GM18907 (cell line): ENCODE data around the gene SLC39A13.

Experiments used
- ATAC-seq: cut with Tn5 transposase; IDR thresholded peaks from one replicate; pipeline ENCODE4 v1.9.1; 2021; ENCODE audit warnings: mild to moderate bottlenecking, moderate library complexity; ENCODE audit not compliant: unreplicated experiment

SLC39A13 gene

GRCh38 chr11:47426062-47426956, 17.9 kb downstream of the SLC39A13 start, which contains the start of gene PSMC3:
Gene PSMC3, minus strand, starts transcription at chr11:47426439. Its CDS starts 160 bp downstream, at chr11:47426279.
- ATAC-seq = peak; percentile 88

GRCh38 chr11:47430524-47430923, 22.1 kb downstream of the SLC39A13 start:
- no peak for ATAC-seq

GRCh38 chr11:47431356-47432083, 23.1 kb downstream of the SLC39A13 start:
- ATAC-seq = no peak

GRCh38 chr11:47433157-47433556, 24.8 kb downstream of the SLC39A13 start:
- no peak for ATAC-seq

- no peak for ATAC-seq
Observed at GRCh38 chr11:47434011-47434786, 25.8 kb downstream of the SLC39A13 start.

DNA sequence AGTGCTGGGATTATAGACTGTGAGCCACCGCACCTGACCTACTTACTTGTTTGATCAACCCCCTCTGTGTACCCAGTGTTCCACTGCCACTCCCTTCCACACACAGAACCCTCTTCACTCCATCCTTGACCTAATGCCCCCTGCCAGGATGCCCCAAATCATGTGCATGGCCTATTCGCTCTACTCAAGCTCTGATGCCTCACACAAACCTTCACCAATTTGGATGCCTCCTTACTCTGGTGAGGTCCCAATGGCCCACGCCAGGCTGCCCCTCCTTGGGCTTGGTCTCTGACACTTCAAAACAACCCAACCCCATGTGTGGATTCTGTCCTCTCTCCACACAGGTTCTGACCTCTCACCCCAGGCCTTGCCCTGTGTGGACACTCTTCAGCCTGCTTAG, 27.3 kb downstream of the SLC39A13 start:
- no peak for ATAC-seq

- ATAC-seq = no peak
Observed at GRCh38 chr11:47436726-47437125, 28.3 kb downstream of the SLC39A13 start.

- no peak for ATAC-seq
Observed at GRCh38 chr11:47437218-47437745, 28.9 kb downstream of the SLC39A13 start.

- ATAC-seq = no peak
Observed at GRCh38 chr11:47437746-47438418, 29.5 kb downstream of the SLC39A13 start.

GRCh38 chr11:47438721-47439120, 30.3 kb downstream of the SLC39A13 start:
- ATAC-seq = no peak

- ATAC-seq = no peak
Observed at GRCh38 chr11:47440054-47440476, 31.7 kb downstream of the SLC39A13 start.

DNA sequence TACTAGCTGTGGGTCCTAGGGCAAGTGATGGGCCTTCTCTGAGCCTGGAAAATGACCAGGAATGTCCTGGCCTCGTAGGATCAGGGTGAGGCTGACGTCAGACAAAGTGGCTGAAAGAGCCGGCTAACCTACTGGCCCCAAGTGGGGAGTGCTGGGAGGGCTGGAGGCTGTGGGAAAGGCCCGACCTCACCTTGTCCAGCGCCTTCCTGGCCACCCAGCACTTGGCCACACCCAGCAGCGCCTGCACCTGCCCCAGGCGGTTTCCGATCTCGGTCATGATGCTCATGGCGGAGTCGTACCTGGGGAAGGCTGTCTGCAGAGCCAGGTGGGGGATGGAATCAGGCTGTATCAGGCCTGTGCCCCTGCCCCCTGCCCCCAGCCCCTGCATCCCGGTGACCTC, 33.0 kb downstream of the SLC39A13 start:
- no peak for ATAC-seq

GRCh38 chr11:47442514-47442913, 34.1 kb downstream of the SLC39A13 start:
- no peak for ATAC-seq

DNA sequence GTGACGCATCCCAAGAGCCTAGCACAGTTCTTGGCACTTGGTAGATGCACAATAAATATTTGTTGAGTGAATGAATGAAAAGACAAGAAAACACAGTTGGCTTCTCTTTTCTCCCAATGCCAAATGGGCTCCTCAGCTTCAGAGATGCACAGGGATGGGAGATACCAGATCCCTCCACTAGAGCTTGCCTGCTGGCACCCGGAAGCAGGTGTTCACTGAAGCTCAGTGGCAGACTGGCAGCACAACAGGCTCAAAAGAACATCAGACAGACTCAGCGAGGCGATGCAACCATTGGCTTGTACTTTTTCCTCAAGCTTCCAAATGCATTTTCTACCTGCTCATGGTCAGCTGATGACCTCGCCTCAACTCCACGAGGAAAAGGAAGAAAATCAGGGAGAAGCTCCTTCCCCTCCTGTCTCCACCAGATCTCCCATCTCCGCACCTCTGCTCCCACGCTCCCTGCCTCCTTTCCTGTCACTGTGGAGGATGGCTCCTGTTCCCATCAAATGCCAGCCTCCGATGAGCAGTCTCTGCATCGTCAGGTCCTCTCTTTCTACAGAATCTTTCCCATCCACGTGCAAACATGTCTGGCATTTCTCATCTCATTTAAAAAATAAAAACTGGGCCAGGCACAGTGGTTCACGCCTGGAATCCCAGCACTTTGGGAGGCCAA, 34.8 kb downstream of the SLC39A13 start:
- no peak for ATAC-seq

DNA sequence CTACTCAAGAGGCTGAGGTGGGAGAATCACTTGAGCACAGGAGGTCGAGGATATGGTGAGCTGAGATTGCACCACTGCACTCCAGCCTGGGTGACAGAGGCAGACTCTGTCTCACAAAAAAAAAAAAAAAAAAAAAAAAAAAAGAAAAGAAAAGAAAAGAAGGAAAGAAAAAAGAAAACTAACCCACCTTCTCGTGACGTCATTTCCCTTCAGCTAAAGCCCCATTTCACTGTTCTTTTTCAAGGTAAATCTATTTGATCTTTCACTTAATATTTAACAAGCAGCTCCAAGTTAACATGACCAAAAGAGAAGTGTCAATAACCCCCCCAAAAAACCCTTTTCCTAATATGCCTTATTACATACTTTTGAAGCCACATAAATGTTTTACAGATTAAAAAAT, 35.4 kb downstream of the SLC39A13 start:
- no peak for ATAC-seq

DNA sequence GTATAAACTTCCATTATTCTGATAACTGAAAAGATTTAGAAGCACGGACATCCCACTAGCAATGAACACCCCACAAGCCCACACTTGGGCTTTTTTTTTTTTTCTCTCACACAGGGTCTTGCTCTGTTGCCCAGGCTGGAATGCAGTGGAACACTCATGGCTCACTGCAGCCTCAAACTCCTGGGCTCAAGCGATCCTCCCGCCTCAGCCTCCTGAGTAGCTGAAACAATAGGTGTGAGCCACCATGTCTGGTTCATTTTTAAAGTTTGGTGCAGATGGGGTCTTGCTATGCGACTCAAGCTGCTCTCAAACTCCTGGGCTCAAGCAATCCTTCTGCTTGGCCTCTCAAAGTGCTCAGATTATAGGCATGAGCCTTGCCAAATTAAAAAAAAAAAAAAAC, 37.5 kb downstream of the SLC39A13 start:
- ATAC-seq = no peak

GRCh38 chr11:47446833-47447232, 38.4 kb downstream of the SLC39A13 start:
- no peak for ATAC-seq

- ATAC-seq = no peak
Observed at GRCh38 chr11:47447906-47448305, 39.5 kb downstream of the SLC39A13 start.

DNA sequence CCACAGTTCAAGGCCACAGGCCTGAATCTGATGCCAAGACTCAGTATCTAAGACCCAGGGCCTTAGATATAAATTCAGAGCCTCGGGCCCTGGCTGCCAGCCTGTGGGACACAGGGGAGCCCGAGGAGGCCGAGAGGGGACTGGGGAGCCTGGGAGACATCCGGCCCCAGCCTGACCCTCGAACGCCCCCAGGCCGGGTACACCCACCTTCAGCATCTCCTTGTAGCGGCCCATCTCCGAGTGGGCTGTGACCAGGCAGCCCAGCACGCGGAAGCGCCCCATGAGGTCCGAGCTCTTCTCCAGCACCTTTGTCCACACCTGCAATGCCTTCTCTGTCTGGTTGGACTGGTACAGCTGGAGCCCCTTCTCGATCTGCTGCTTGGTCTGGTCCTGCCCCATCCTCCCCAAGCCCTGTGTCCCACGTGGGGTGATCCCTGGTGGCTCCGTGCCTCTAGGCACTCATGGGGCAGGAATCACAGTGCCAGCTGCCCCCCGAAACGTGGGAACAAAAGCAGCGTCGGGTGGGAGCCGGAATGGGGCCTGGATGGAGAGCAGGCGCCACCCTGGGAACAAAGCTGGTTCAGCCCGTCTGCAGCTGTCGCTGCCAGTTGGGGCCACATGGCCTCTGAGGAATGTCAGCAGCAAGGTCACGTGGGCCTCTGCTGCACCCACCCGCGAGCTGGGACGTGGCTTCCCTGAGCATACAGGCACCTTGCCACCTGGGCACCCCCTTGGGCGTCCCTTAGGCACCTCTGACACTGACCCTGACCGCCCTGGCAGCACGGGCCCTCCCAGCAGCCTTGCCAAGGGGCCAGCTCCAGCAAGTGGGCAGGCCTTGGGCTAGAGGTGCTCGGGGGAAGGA, 40.4 kb downstream of the SLC39A13 start, which contains the start of gene RAPSN:
RAPSN (minus strand) TSS at position 571 of the 862 bp plus-strand sequence; CDS start at position 399, 172 bp downstream.
- no peak for ATAC-seq
